ENCODE results near the gene CAMSAP2.
A peak's percentile ranks its signal among the peaks of the same experiment; 100 is the strongest.
"Not testable (repeated sequence)": the region's sequence is repeated elsewhere in the genome, so short reads cannot be mapped to it uniquely, and the experiment has no call there.

Gene CAMSAP2

DNA sequence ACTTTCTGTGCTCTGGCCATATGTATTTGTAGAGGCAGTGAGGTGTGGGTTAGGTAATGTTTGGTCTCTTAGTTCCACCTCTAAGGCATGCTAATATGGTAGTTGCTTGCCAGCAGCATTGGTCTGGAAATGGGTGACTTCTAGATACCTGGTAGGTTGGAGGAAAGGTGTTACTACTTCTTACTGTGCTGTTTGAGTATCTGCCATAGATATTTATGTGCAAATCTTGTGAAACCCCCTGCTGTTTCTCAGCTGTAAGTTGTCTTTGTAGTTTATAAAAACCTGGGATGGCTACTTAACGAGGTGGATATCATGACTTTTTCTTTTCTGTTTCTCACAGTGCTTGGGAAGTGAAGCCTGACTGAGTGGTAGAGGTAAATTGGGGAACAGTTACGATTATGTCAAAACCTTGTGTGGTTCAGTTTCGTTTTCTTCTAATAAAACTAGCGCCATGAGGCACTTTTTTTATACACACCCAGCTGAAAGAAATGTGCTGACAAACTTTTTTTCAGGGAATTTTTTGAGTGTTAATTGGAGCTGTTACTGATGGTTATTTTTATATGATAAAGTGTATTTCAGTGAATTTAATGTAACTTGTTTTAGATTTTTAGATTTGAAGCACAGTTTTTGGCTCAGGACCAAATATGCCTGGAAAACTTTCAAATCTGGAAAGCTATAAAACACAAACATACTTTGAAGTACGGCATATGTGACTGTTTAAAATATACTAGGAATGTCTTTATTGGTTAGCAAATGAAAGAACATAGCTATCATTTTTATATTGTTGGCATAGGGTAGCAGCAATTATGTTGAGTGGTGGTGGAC lies 42.1 kb downstream of the CAMSAP2 start:
- Histone ChIP-seq H3K4me1 (peaks cover 12 to 23% (median 16%) of the 10 kb centered on the region in 10 experiments; a peak in 18 of 20 replicates), H3K4me3 (peak overlapping the region in 1 of 10 experiments; percentile 3; a peak in 2 of 20 replicates), H3K9me3 (replicated peaks in 1 of 11) (peaks cover 14 to 23% (median 18%) of the 10 kb centered on the region in 11 experiments), H3K4me2 (peak overlapping the region; percentile 21 to 72 (median 46); a peak in 21 of 22 replicates), H3K27ac (peak overlapping the region in 3 of 11 experiments; percentile 0 to 30 (median 10); a peak in 2 of 22 replicates), H3K9ac (peak overlapping the region in 3 of 11 experiments; percentile 31 to 52 (median 34); a peak in 3 of 22 replicates), H3K36me3 (peaks cover 15 to 79% (median 34%) of the 10 kb centered on the region in 11 experiments), H3K27me3 (no peaks in the 10 kb centered on the region), H4K20me1 (peaks cover 0 to 20% (median 0%) of the 10 kb centered on the region in 11 experiments; a peak in 2 of 22 replicates)
- no peak for TF ChIP-seq Cebpa-rat (IDR thresholded peaks at IDR 0.05)

DNA sequence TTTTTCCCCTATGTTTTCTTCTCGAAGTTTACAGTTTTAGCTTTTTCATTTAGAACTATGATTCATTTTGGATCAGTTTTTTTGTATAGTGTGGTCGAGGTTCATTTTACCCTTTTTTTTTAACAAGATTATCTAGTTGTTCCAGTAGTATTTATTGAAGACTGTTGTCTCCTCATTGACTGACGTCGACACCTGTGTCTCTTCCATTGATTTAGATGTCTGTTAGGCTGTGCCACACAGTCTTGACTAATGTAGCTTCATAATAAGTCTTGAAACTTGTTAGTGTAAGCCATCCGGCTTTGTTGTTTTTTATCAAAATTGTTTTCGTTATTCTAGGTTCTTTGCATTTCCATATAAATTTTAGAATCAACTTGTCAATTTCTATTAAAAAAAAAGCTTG lies 45.2 kb downstream of the CAMSAP2 start:
- Histone ChIP-seq H3K27ac (no peak overlapping the region), H3K4me1 (peaks cover 6 to 16% (median 11%) of the 10 kb centered on the region in 10 experiments; a peak in 18 of 20 replicates), H3K4me3 (no peak overlapping the region), H3K9me3 (replicated peaks in 1 of 11) (peaks cover 17 to 34% (median 27%) of the 10 kb centered on the region in 11 experiments), H3K4me2 (no peak overlapping the region), H3K36me3 (peaks cover 32 to 89% (median 46%) of the 10 kb centered on the region in 11 experiments), H4K20me1 (peaks cover 0 to 25% (median 0%) of the 10 kb centered on the region in 11 experiments; a peak in 2 of 22 replicates), H3K27me3 (no peaks in the 10 kb centered on the region), H3K9ac (no peak overlapping the region)
- TF ChIP-seq Cebpa-rat (IDR thresholded peaks at IDR 0.05) = no peak

DNA sequence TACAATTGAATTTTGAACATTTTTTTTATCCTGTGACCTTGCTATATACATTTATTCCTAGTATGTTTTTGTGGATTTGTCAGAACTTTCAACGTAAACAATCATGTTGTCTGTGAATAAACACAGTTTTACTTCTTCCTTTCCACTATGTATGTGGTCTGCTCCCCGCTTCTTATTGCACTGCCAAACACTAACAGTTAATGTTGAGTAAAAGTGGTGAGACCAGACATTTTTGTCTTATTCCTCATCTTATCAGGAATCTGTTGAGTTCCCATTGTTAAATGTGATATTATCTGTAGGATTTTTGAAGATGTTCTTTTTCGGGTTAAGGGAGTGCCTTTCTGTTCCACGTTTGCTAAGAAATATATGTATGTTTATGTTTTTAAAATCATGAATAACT lies 45.9 kb downstream of the CAMSAP2 start:
- peaks cover 32 to 90% (median 46%) of the 10 kb centered on the region in 11 experiments for H3K36me3 ChIP-seq
- H4K20me1 ChIP-seq = peaks cover 0 to 24% (median 0%) of the 10 kb centered on the region in 11 experiments; a peak in 2 of 22 replicates
- H3K4me1 ChIP-seq = peaks cover 6 to 16% (median 11%) of the 10 kb centered on the region in 10 experiments; a peak in 18 of 20 replicates
- no peak overlapping the region for H3K9ac ChIP-seq
- no peak for TF ChIP-seq Cebpa-rat (IDR thresholded peaks at IDR 0.05)
- no peak overlapping the region for H3K4me3 ChIP-seq
- H3K9me3 ChIP-seq (replicated peaks in 1 of 11) = peaks cover 17 to 34% (median 27%) of the 10 kb centered on the region in 11 experiments
- no peak overlapping the region for H3K27ac ChIP-seq
- H3K27me3 ChIP-seq = no peaks in the 10 kb centered on the region
- no peak overlapping the region for H3K4me2 ChIP-seq

GRCh38 chr1:200786788-200787187 lies 48.1 kb downstream of the CAMSAP2 start:
- Histone ChIP-seq H3K36me3 (peaks cover 32 to 91% (median 41%) of the 10 kb centered on the region in 11 experiments), H4K20me1 (peaks cover 0 to 20% (median 0%) of the 10 kb centered on the region in 11 experiments; a peak in 2 of 22 replicates), H3K27me3 (no peaks in the 10 kb centered on the region), H3K9ac (no peak overlapping the region), H3K4me3 (no peak overlapping the region), H3K9me3 (replicated peaks in 1 of 11) (peaks cover 17 to 47% (median 31%) of the 10 kb centered on the region in 11 experiments), H3K4me1 (no peaks in the 10 kb centered on the region), H3K4me2 (no peak overlapping the region), H3K27ac (no peak overlapping the region)
- no peak for TF ChIP-seq Cebpa-rat (IDR thresholded peaks at IDR 0.05)

DNA sequence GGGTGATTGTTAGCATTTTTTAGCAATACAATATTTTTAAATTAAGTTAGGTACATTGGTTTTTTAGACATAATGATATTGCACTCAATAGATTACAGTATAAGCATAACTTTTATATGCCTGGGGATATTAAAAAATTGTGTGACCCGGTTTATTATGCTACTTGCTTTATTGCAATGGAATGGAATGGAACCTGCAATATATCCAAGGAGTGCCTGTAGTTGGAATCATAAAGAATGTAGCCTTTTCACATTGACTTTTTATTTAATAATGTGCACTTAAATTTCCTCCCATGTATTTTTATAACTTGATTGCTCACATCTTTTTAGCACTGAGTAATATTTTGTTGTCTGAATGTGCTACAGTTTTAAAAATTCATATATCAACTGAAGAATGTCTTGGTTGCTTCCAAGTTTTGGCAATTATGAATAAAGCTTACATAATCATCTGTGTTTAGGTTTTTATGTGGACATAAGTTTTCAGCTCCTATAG lies 49.2 kb downstream of the CAMSAP2 start:
- Histone ChIP-seq H3K36me3 (peaks cover 23 to 91% (median 38%) of the 10 kb centered on the region in 11 experiments), H3K4me2 (no peak overlapping the region), H3K27ac (no peak overlapping the region), H3K27me3 (no peaks in the 10 kb centered on the region), H3K4me3 (no peak overlapping the region), H3K4me1 (no peaks in the 10 kb centered on the region), H3K9ac (no peak overlapping the region), H4K20me1 (peaks cover 0 to 20% (median 0%) of the 10 kb centered on the region in 11 experiments; a peak in 2 of 22 replicates), H3K9me3 (replicated peaks in 1 of 11) (peaks cover 16 to 46% (median 30%) of the 10 kb centered on the region in 11 experiments)
- no peak for TF ChIP-seq Cebpa-rat (IDR thresholded peaks at IDR 0.05)

DNA sequence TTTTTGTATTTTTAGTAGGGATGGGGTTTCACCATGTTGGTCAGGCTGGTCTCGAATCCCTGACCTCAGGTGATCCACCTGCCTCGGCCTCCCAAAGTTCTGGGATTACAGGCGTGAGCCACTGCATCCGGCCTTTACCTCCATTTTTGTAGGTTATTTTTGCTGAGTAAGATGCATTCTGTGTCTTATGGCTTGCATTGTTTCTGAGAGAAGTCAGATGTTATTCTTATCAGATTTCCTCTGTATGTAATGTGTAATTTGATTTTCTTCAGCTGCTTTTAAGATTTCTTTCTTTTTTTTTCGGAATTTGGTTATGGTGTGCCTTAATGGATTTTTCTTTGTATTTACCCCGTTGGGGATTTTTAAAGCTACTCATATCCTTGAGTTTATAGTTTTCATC lies 52.3 kb downstream of the CAMSAP2 start:
- not testable (repeated sequence) for H3K4me2 ChIP-seq, H3K9ac ChIP-seq, H3K27ac ChIP-seq, H3K4me3 ChIP-seq, H3K27me3 ChIP-seq
- peaks cover 10 to 39% (median 25%) of the 10 kb centered on the region in 11 experiments for H3K9me3 ChIP-seq (replicated peaks in 1 of 11)
- peaks cover 0 to 33% (median 0%) of the 10 kb centered on the region in 11 experiments; a peak in 2 of 22 replicates for H4K20me1 ChIP-seq
- H3K4me1 ChIP-seq = peaks cover 0 to 10% (median 0%) of the 10 kb centered on the region in 10 experiments; a peak in 3 of 20 replicates
- H3K36me3 ChIP-seq = peaks cover 14 to 81% (median 38%) of the 10 kb centered on the region in 11 experiments; a peak in 16 of 22 replicates

DNA sequence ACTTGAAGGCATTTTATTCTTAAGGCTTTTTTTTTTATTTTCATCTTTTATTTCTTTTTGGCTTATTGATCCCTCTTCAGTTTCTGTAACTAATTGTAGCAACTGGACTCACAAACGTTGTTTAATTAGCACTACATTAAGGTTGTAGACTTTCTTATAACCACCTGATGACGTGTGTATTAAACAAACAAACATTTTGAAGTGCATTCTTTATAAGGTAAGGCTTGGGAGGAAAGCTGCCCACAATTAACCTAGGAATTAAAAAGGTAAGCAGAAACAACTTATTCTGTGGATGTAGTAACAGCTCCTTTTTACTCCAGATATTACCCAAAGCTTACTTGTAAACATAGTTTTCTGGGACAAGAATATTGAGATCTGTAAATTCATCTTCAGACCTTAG lies 55.0 kb downstream of the CAMSAP2 start:
- peaks cover 9 to 33% (median 21%) of the 10 kb centered on the region in 11 experiments for H3K9me3 ChIP-seq (replicated peaks in 1 of 11)

GRCh38 chr1:200794506-200795065 lies 55.9 kb downstream of the CAMSAP2 start:
- no peak overlapping the region for H3K9ac ChIP-seq
- no peak for TF ChIP-seq Cebpa-rat (IDR thresholded peaks at IDR 0.05)
- no peaks in the 10 kb centered on the region for H3K27me3 ChIP-seq
- no peak overlapping the region for H3K4me2 ChIP-seq
- peaks cover 9 to 33% (median 21%) of the 10 kb centered on the region in 11 experiments for H3K9me3 ChIP-seq (replicated peaks in 1 of 11)
- H4K20me1 ChIP-seq = peaks cover 0 to 23% (median 0%) of the 10 kb centered on the region in 11 experiments; a peak in 1 of 22 replicates
- H3K4me1 ChIP-seq = peaks cover 0 to 14% (median 0%) of the 10 kb centered on the region in 10 experiments; a peak in 3 of 20 replicates
- no peak overlapping the region for H3K4me3 ChIP-seq
- H3K27ac ChIP-seq = no peak overlapping the region
- peaks cover 6 to 46% (median 23%) of the 10 kb centered on the region in 11 experiments; a peak in 9 of 22 replicates for H3K36me3 ChIP-seq

More for the DNA sequence above, 55.0 kb downstream of the CAMSAP2 start:
- no peak for TF ChIP-seq Cebpa-rat (IDR thresholded peaks at IDR 0.05)
- Histone ChIP-seq H3K36me3 (peaks cover 6 to 55% (median 23%) of the 10 kb centered on the region in 11 experiments; a peak in 11 of 22 replicates), H3K9ac (no peak overlapping the region), H3K27ac (no peak overlapping the region), H3K4me1 (peaks cover 0 to 14% (median 0%) of the 10 kb centered on the region in 10 experiments; a peak in 3 of 20 replicates), H3K4me2 (no peak overlapping the region), H3K27me3 (no peaks in the 10 kb centered on the region), H3K4me3 (no peak overlapping the region), H4K20me1 (peaks cover 0 to 30% (median 0%) of the 10 kb centered on the region in 11 experiments; a peak in 2 of 22 replicates)

Data from BLaER1 treated with 17β-estradiol and CSF1 and Interleukin-3, amounts not matched to agents 10 nM and 100 nM (cell line).